ENCODE results near the gene ADORA1.

DNA sequence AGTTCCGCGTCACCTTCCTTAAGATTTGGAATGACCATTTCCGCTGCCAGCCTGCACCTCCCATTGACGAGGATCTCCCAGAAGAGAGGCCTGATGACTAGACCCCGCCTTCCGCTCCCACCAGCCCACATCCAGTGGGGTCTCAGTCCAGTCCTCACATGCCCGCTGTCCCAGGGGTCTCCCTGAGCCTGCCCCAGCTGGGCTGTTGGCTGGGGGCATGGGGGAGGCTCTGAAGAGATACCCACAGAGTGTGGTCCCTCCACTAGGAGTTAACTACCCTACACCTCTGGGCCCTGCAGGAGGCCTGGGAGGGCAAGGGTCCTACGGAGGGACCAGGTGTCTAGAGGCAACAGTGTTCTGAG lies 38.3 kb downstream of the ADORA1 start:
- no peak for TF ChIP-seq CTCF (IDR thresholded peaks at IDR 0.05; ENCODE audit: insufficient read depth, low read length, poor library complexity, severe bottlenecking)
- TF ChIP-seq EZH2phosphoT487 (conservative IDR thresholded peaks at IDR 0.05; ENCODE audit: low read length), result no peak

Measured in SU-DHL-6 (cell line).